H9 (cell line): ENCODE measurements around the gene CAGE1. TPM values are rescaled to one million over a fixed set of nuclear protein-coding genes. Genes with fewer than 3 reads are reported as not detected.

Experiments
- DNase-seq: peaks from one replicate; pipeline ENCODE4 v3.0.0-alpha.2; 2017
- H2AFZ ChIP-seq: one replicate; pipeline ENCODE4 v1.6.1; 2013; ENCODE audit warnings: mild to moderate bottlenecking, low read length, control low read depth, moderate library complexity
- H2AK5ac ChIP-seq: 2 replicates; pipeline ENCODE4 v1.6.1; 2013; ENCODE audit warnings: low read length, control low read depth, mixed read lengths; ENCODE audit not compliant: insufficient read length
- H2BK120ac ChIP-seq: one replicate; pipeline ENCODE4 v1.6.1; 2013; ENCODE audit warnings: low read depth, mild to moderate bottlenecking, low read length, control low read depth, inconsistent platforms; ENCODE audit not compliant: poor library complexity, severe bottlenecking
- H2BK12ac ChIP-seq: 2 replicates; pipeline ENCODE4 v1.6.1; 2013; ENCODE audit warnings: low read length, control low read depth, mixed read lengths, low read depth; ENCODE audit not compliant: insufficient read length
- H2BK15ac ChIP-seq: 2 replicates; pipeline ENCODE4 v1.6.1; 2013; ENCODE audit warnings: low read depth, low read length, control low read depth
- H2BK20ac ChIP-seq: one replicate; pipeline ENCODE4 v1.6.1; 2013; ENCODE audit warnings: low read depth, mild to moderate bottlenecking, low read length, control low read depth, inconsistent platforms; ENCODE audit not compliant: poor library complexity, severe bottlenecking
- H2BK5ac ChIP-seq: 2 replicates; pipeline ENCODE4 v1.6.1; 2013; ENCODE audit warnings: low read length, control low read depth, mixed read lengths; ENCODE audit not compliant: insufficient read length
- H3K14ac ChIP-seq: 2 replicates; pipeline ENCODE4 v1.6.1; 2013; ENCODE audit warnings: low read length, control low read depth; ENCODE audit not compliant: insufficient read depth
- H3K18ac ChIP-seq: 2 replicates; pipeline ENCODE4 v1.6.1; 2013; ENCODE audit warnings: low read depth, mild to moderate bottlenecking, mixed read lengths, low read length, control low read depth; ENCODE audit not compliant: insufficient read length
- H3K23ac ChIP-seq: 2 replicates; pipeline ENCODE4 v1.6.1; 2013; ENCODE audit warnings: low read length, control low read depth, mixed read lengths, low read depth; ENCODE audit not compliant: insufficient read length
- H3K23me2 ChIP-seq: 2 replicates; pipeline ENCODE4 v1.6.1; 2013; ENCODE audit warnings: low read depth, mild to moderate bottlenecking, mixed read lengths, low read length, control low read depth; ENCODE audit not compliant: insufficient read length, poor library complexity, severe bottlenecking
- H3K27ac ChIP-seq: 2 replicates; pipeline ENCODE4 v1.5.1; 2013; ENCODE audit warnings: low read length, control low read depth, mixed read lengths, low read depth; ENCODE audit not compliant: insufficient read length
- H3K27me3 ChIP-seq: 2 replicates; pipeline ENCODE4 v1.6.1; 2013; ENCODE audit warnings: low read length, control low read depth, inconsistent platforms; ENCODE audit not compliant: insufficient read depth
- H3K4ac ChIP-seq: 2 replicates; pipeline ENCODE4 v1.6.1; 2013; ENCODE audit warnings: low read depth, mild to moderate bottlenecking, control low read depth, inconsistent platforms, low read length, moderate library complexity
- H3K4me1 ChIP-seq: 2 replicates; pipeline ENCODE4 v1.6.1; 2013; ENCODE audit warnings: low read length, control low read depth, inconsistent platforms; ENCODE audit not compliant: insufficient read depth
- H3K4me2 ChIP-seq: 2 replicates; pipeline ENCODE4 v1.6.1; 2013; ENCODE audit warnings: low read length, control low read depth, mixed read lengths; ENCODE audit not compliant: insufficient read length, insufficient read depth
- H3K56ac ChIP-seq: 2 replicates; pipeline ENCODE4 v1.6.1; 2013; ENCODE audit warnings: low read depth, mild to moderate bottlenecking, mixed read lengths, low read length, control low read depth; ENCODE audit not compliant: insufficient read length
- H3K79me1 ChIP-seq: 2 replicates; pipeline ENCODE4 v1.6.1; 2013; ENCODE audit warnings: low read depth, mild to moderate bottlenecking, moderate library complexity, low read length, control low read depth, inconsistent platforms; ENCODE audit not compliant: insufficient read depth, poor library complexity, severe bottlenecking
- H3K79me2 ChIP-seq: 2 replicates; pipeline ENCODE4 v1.6.1; 2013; ENCODE audit warnings: low read length, control low read depth, inconsistent platforms; ENCODE audit not compliant: insufficient read depth
- H3K9ac ChIP-seq: 2 replicates; pipeline ENCODE4 v1.6.1; 2013; ENCODE audit warnings: low read length, control low read depth, mixed read lengths; ENCODE audit not compliant: insufficient read length; ENCODE audit errors: extremely low read depth
- H3K9me3 ChIP-seq: one replicate; pipeline ENCODE4 v1.6.1; 2013; ENCODE audit warnings: low read depth, low read length, inconsistent platforms; ENCODE audit not compliant: control insufficient read depth
- H3T11ph ChIP-seq: one replicate; pipeline ENCODE4 v1.6.1; 2013; ENCODE audit warnings: mild to moderate bottlenecking, low read length, control low read depth, inconsistent platforms
- H4K20me1 ChIP-seq: one replicate; pipeline ENCODE4 v1.6.1; 2013; ENCODE audit not compliant: control insufficient read depth, insufficient read length, insufficient read depth
- H4K5ac ChIP-seq: 2 replicates; pipeline ENCODE4 v1.6.1; 2013; ENCODE audit warnings: low read depth, mild to moderate bottlenecking, mixed read lengths, low read length, control low read depth; ENCODE audit not compliant: insufficient read length
- H4K8ac ChIP-seq: replicated peaks from 2 replicates; pipeline ENCODE4 v1.6.1; 2013; ENCODE audit warnings: low read length, control low read depth, mixed read lengths, low read depth; ENCODE audit not compliant: insufficient read length
- H4K91ac ChIP-seq: 2 replicates; pipeline ENCODE4 v1.6.1; 2013; ENCODE audit warnings: low read depth, mild to moderate bottlenecking, moderate library complexity, mixed read lengths, low read length, control low read depth; ENCODE audit not compliant: insufficient read length
- H3K27ac Mint-ChIP-seq, 3 experiments: 2 replicates in 2 of 3; 3 replicates in 1 of 3; pipeline ENCODE4 v1.8.0; 2020 to 2021; ENCODE audit warnings: mixed read lengths in 3 of 3, mild to moderate bottlenecking in 1 of 3, moderate library complexity in 1 of 3
- H3K27me3 Mint-ChIP-seq: 2 replicates; pipeline ENCODE4 v1.8.0; 2021; ENCODE audit warnings: low read depth, mild to moderate bottlenecking, moderate library complexity, mixed read lengths
- H3K36me3 Mint-ChIP-seq, 3 experiments: 2 replicates in 2 of 3; 3 replicates in 1 of 3; pipeline ENCODE4 v1.8.0; 2020 to 2021; ENCODE audit warnings: low read depth in 3 of 3, mixed read lengths in 3 of 3; ENCODE audit not compliant: insufficient read depth in 1 of 3
- H3K4me1 Mint-ChIP-seq, 2 experiments: 2 replicates each; pipeline ENCODE4 v1.8.0; 2020; ENCODE audit warnings: mixed read lengths in 2 of 2
- H3K4me3 Mint-ChIP-seq, 2 experiments: 2 replicates in 1 of 2; 3 replicates in 1 of 2; pipeline ENCODE4 v1.8.0; 2020 to 2021; ENCODE audit warnings: mild to moderate bottlenecking in 2 of 2, mixed read lengths in 2 of 2, moderate library complexity in 1 of 2
- H3K9me3 Mint-ChIP-seq, 2 experiments: 2 replicates in 1 of 2; 3 replicates in 1 of 2; pipeline ENCODE4 v1.8.0; 2020; ENCODE audit warnings: mild to moderate bottlenecking in 2 of 2, mixed read lengths in 2 of 2, moderate library complexity in 1 of 2
- CTCF ChIP-seq: fragments of 200-600 bp; sonication (generic); conservative IDR thresholded peaks from 3 replicates; pipeline ENCODE4 v1.8.0; 2021; ENCODE audit warnings: antibody characterized with exemption, mild to moderate bottlenecking
- WGBS: extraction: QIAGEN DNeasy Blood & Tissue Kit; methylation state at CpG from one replicate; pipeline ENCODE4 v1.1.7; 2013; ENCODE audit warnings: missing lambda C conversion rate, low lambda C conversion rate, mixed read lengths; ENCODE audit not compliant: insufficient read length; ENCODE audit errors: extremely low coverage; 5-methylcytosine and 5-hydroxymethylcytosine counted together
- total RNA-seq: library from RNA; stranded (reverse); gene quantifications from 2 replicates; pipeline ENCODE4 v1.2.1, GENCODE V29; 2021

Gene CAGE1
- total RNA-seq, 1 experiment from 2014 or later = 0.28 TPM

GRCh38 chr6:7411328-7411727 lies 21.8 kb upstream of the CAGE1 start:
- Histone ChIP-seq H2BK15ac (no peak overlapping the region), H4K91ac (no peak overlapping the region), H2AFZ (no peak overlapping the region), H3K79me2 (no peaks in the 10 kb centered on the region), H2BK20ac (no peak overlapping the region), H2AK5ac (no peak overlapping the region), H3K4ac (no peak overlapping the region), H2BK12ac (no peak overlapping the region), H3T11ph (no peak overlapping the region), H4K5ac (no peak overlapping the region), H3K27me3 (no peaks in the 10 kb centered on the region), H3K23ac (no peak overlapping the region), H4K20me1 (no peaks in the 10 kb centered on the region), H3K18ac (no peak overlapping the region), H3K79me1 (no peaks in the 10 kb centered on the region), H3K14ac (no peak overlapping the region), H3K4me1 (no peaks in the 10 kb centered on the region), H3K56ac (no peak overlapping the region), H3K23me2 (no peaks in the 10 kb centered on the region), H3K4me2 (no peak overlapping the region), H2BK120ac (no peak overlapping the region), H2BK5ac (no peak overlapping the region), H3K9ac (no peak overlapping the region), H3K9me3 (no peaks in the 10 kb centered on the region), H3K27ac (no peak overlapping the region), H4K8ac (no peak overlapping the region)
- Mint-ChIP-seq H3K27me3 (no peaks in the 10 kb centered on the region), H3K9me3 (no peaks in the 10 kb centered on the region), H3K36me3 (peaks cover 31 to 86% (median 53%) of the 10 kb centered on the region in 3 experiments; a peak in 6 of 7 replicates), H3K27ac (no peak overlapping the region), H3K4me3 (no peak overlapping the region), H3K4me1 (peaks cover 16 to 19% of the 10 kb centered on the region in 2 experiments)
- no peak for TF ChIP-seq CTCF
- no peak for DNase-seq
- no CpG with 5 or more reads among the region's 2 CpGs for WGBS
